Measurements from ENCODE around the gene ABCD1.
"Not testable (repeated sequence)": the region's sequence is repeated elsewhere in the genome, so short reads cannot be mapped to it uniquely, and the experiment has no call there.

Gene ABCD1

GRCh38 chrX:153736071-153736820 lies 11.6 kb downstream of the ABCD1 start:
- DNase-seq = no peak

- no peak for DNase-seq
These were observed 12.3 kb downstream of the ABCD1 start for GRCh38 chrX:153736871-153737441.

GRCh38 chrX:153738056-153738605 lies 13.5 kb downstream of the ABCD1 start:
- DNase-seq = no peak

- DNase-seq = no peak
These were observed 15.3 kb downstream of the ABCD1 start for GRCh38 chrX:153739754-153740486.

- DNase-seq = no peak
These were observed 16.1 kb downstream of the ABCD1 start for GRCh38 chrX:153740631-153741222.

GRCh38 chrX:153741446-153741845 lies 16.8 kb downstream of the ABCD1 start:
- DNase-seq = no peak

GRCh38 chrX:153742111-153742510 lies 17.5 kb downstream of the ABCD1 start:
- DNase-seq = not testable (repeated sequence)

- not testable (repeated sequence) for DNase-seq
These were observed 18.3 kb downstream of the ABCD1 start for GRCh38 chrX:153742796-153743467.

GRCh38 chrX:153743468-153744209 lies 19.0 kb downstream of the ABCD1 start:
- not testable (repeated sequence) for DNase-seq

- peak; percentile 31 for DNase-seq
These were observed 19.8 kb downstream of the ABCD1 start for GRCh38 chrX:153744210-153745066.

- not testable (repeated sequence) for DNase-seq
These were observed 20.4 kb downstream of the ABCD1 start for GRCh38 chrX:153745067-153745433.

GRCh38 chrX:153746359-153746758 lies 21.7 kb downstream of the ABCD1 start:
- no peak for DNase-seq

- not testable (repeated sequence) for DNase-seq
These were observed 22.3 kb downstream of the ABCD1 start for GRCh38 chrX:153746991-153747390.

GRCh38 chrX:153749017-153749416 lies 24.4 kb downstream of the ABCD1 start:
- not testable (repeated sequence) for DNase-seq

- DNase-seq = no peak
These were observed 25.6 kb downstream of the ABCD1 start for GRCh38 chrX:153750127-153750774.

GRCh38 chrX:153755136-153755535 lies 30.5 kb downstream of the ABCD1 start:
- no peak for DNase-seq

GRCh38 chrX:153761863-153762262 lies 37.2 kb downstream of the ABCD1 start:
- no peak for DNase-seq

GRCh38 chrX:153762626-153763173 lies 38.0 kb downstream of the ABCD1 start:
- DNase-seq = no peak

GRCh38 chrX:153763298-153763932 lies 38.8 kb downstream of the ABCD1 start:
- DNase-seq = no peak
